Osteoblast (primary cell): Measurements from ENCODE around the gene JMJD4. TPM values are rescaled to one million over a fixed set of nuclear protein-coding genes. Genes with fewer than 3 reads are reported as not detected.

Experiments
- DNase-seq: peaks from one replicate; pipeline ENCODE4 v3.0.0; 2011; ENCODE audit warnings: low spot score, mixed read lengths; ENCODE audit not compliant: insufficient read length; ENCODE audit errors: missing footprints
- H2AFZ ChIP-seq: 2 replicates; pipeline ENCODE4 v1.6.0; 2011; ENCODE audit warnings: mild to moderate bottlenecking, low read length
- H3K27ac ChIP-seq: 2 replicates; pipeline ENCODE4 v1.5.1; 2011; ENCODE audit warnings: mild to moderate bottlenecking, low read depth, low read length, moderate library complexity
- H3K27me3 ChIP-seq: 2 replicates; pipeline ENCODE4 v1.6.0; 2012; ENCODE audit warnings: mild to moderate bottlenecking, control low read depth, inconsistent platforms, low read length, moderate library complexity; ENCODE audit not compliant: insufficient read depth
- H3K36me3 ChIP-seq: 2 replicates; pipeline ENCODE4 v1.5.1; 2011; ENCODE audit warnings: mild to moderate bottlenecking, low read length, control low read depth, moderate library complexity; ENCODE audit not compliant: insufficient read depth
- H3K4me1 ChIP-seq: 2 replicates; pipeline ENCODE4 v1.5.1; 2011; ENCODE audit warnings: mild to moderate bottlenecking, low read length, control low read depth, moderate library complexity; ENCODE audit not compliant: insufficient read depth
- H3K4me2 ChIP-seq: 2 replicates; pipeline ENCODE4 v1.6.0; 2011; ENCODE audit warnings: mild to moderate bottlenecking, low read length; ENCODE audit not compliant: insufficient read depth
- H3K4me3 ChIP-seq: fragments of 200-600 bp; sonication (generic); 3 replicates; pipeline ENCODE4 v1.5.1; 2012; ENCODE audit warnings: mild to moderate bottlenecking, low read length, inconsistent platforms; ENCODE audit not compliant: insufficient read depth
- H3K79me2 ChIP-seq: 2 replicates; pipeline ENCODE4 v1.6.0; 2012; ENCODE audit warnings: mild to moderate bottlenecking, low read length, control low read depth, inconsistent platforms; ENCODE audit not compliant: insufficient read depth
- H3K9me3 ChIP-seq: 2 replicates; pipeline ENCODE4 v1.5.1; 2011; ENCODE audit warnings: low read depth, low read length, control low read depth
- H4K20me1 ChIP-seq: 2 replicates; pipeline ENCODE4 v1.6.0; 2012; ENCODE audit warnings: mild to moderate bottlenecking, low read length, control low read depth; ENCODE audit not compliant: insufficient read depth
- total RNA-seq: library from RNA; depleted of rRNA; stranded (reverse); fragments of >200 nt; gene quantifications from 2 replicates; pipeline ENCODE4 v1.2.3, GENCODE V29; 2012
- TF ChIP-seq, protein P1 (sequence below): IDR thresholded peaks from 2 replicates; pipeline ENCODE4 v1.5.1; 2011; ENCODE audit warnings: mild to moderate bottlenecking, low read depth, low read length, moderate library complexity; ENCODE audit errors: extremely low read depth

The JMJD4 gene
- total RNA-seq, 1 donor, result 27.5 TPM

DNA sequence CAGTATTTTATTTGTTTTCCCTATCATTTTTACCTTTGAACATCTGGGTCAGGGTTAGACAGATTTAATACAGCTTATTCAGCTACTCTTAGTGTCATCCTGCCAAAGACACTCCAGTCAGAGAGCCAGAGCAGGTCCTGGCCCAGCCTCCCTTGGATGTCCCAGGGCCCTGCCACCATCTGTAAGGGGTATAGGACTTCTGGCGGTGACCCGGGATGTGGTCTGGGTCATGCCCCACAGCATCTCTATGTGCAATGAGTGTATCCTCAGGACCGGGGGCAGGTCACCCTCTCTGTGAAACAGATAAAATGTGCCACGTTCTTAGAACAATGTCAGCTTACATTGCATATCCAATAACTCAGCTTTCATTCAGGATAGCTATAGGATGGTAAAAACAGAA is 42.5 kb upstream of the JMJD4 start:
- peaks cover 39% of the 10 kb centered on the region for H4K20me1 ChIP-seq
- H3K9me3 ChIP-seq, result no peaks in the 10 kb centered on the region
- H3K79me2 ChIP-seq, result no peaks in the 10 kb centered on the region
- H3K27ac ChIP-seq, result no peak overlapping the region
- H2AFZ ChIP-seq, result no peak overlapping the region
- H3K4me3 ChIP-seq, result no peak overlapping the region
- H3K4me1 ChIP-seq, result peaks cover 27% of the 10 kb centered on the region
- H3K4me2 ChIP-seq, result no peak overlapping the region
- H3K36me3 ChIP-seq, result peaks cover 6% of the 10 kb centered on the region
- DNase-seq, result peak; percentile 56
- H3K27me3 ChIP-seq, result no peaks in the 10 kb centered on the region
- TF ChIP-seq, protein P1, sequence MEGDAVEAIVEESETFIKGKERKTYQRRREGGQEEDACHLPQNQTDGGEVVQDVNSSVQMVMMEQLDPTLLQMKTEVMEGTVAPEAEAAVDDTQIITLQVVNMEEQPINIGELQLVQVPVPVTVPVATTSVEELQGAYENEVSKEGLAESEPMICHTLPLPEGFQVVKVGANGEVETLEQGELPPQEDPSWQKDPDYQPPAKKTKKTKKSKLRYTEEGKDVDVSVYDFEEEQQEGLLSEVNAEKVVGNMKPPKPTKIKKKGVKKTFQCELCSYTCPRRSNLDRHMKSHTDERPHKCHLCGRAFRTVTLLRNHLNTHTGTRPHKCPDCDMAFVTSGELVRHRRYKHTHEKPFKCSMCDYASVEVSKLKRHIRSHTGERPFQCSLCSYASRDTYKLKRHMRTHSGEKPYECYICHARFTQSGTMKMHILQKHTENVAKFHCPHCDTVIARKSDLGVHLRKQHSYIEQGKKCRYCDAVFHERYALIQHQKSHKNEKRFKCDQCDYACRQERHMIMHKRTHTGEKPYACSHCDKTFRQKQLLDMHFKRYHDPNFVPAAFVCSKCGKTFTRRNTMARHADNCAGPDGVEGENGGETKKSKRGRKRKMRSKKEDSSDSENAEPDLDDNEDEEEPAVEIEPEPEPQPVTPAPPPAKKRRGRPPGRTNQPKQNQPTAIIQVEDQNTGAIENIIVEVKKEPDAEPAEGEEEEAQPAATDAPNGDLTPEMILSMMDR, result no peak

DNA sequence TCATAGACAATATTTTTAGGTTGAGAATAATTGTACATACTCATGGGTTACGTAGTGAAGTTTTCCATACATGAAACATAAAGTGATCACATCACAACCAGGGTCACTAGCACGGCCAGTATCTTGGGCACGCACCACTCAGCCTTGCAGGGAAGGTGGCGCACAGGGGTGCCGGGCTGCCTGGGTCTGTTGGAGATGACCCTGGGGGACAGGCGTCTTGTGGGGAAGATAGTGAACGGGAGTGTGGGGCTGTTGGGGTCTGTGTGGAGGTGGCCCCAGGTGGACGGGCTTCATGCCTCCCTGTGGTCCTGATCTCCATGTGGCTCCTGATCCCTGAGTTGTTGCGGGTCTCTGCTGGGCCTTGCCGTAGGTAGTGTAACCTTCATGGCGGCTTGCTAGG is 42.1 kb upstream of the JMJD4 start:
- no peak overlapping the region for H3K4me3 ChIP-seq
- no peaks in the 10 kb centered on the region for H3K9me3 ChIP-seq
- no peak overlapping the region for H3K4me2 ChIP-seq
- H4K20me1 ChIP-seq, result peaks cover 39% of the 10 kb centered on the region
- H3K4me1 ChIP-seq, result peaks cover 27% of the 10 kb centered on the region
- no peak overlapping the region for H2AFZ ChIP-seq
- no peaks in the 10 kb centered on the region for H3K27me3 ChIP-seq
- DNase-seq, result peak; percentile 36
- TF ChIP-seq, protein P1, result no peak
- no peaks in the 10 kb centered on the region for H3K79me2 ChIP-seq
- no peak overlapping the region for H3K27ac ChIP-seq
- H3K36me3 ChIP-seq, result peaks cover 10% of the 10 kb centered on the region

DNA sequence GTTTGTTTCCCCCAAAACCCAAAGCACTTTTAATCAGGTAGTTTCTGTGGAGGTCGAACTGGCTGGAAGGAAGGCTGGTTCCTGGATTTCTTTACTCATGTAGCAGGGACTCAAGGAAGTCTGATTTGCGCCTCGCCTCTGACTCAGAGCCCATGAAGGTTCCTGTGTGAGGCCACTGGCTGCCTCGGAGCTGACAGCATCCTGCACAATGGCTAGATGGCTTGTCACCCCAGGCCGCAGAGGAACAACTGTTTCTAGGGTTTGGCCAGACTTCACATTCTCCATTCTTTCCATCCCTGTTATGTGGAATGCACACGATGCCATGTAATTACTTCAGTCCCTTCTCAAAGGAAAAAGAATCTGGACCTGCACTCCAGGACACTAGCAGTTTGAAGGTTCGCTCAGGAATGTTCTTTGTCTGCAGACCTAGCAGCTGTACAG is 41.2 kb upstream of the JMJD4 start:
- H3K27ac ChIP-seq, result no peak overlapping the region
- TF ChIP-seq, protein P1, result no peak
- DNase-seq, result peak; percentile 96
- no peak overlapping the region for H3K4me3 ChIP-seq
- no peaks in the 10 kb centered on the region for H3K27me3 ChIP-seq
- peaks cover 10% of the 10 kb centered on the region for H3K36me3 ChIP-seq
- H4K20me1 ChIP-seq, result peaks cover 39% of the 10 kb centered on the region
- H3K4me2 ChIP-seq, result no peak overlapping the region
- H3K79me2 ChIP-seq, result no peaks in the 10 kb centered on the region
- H2AFZ ChIP-seq, result no peak overlapping the region
- H3K9me3 ChIP-seq, result no peaks in the 10 kb centered on the region
- H3K4me1 ChIP-seq, result peaks cover 27% of the 10 kb centered on the region

DNA sequence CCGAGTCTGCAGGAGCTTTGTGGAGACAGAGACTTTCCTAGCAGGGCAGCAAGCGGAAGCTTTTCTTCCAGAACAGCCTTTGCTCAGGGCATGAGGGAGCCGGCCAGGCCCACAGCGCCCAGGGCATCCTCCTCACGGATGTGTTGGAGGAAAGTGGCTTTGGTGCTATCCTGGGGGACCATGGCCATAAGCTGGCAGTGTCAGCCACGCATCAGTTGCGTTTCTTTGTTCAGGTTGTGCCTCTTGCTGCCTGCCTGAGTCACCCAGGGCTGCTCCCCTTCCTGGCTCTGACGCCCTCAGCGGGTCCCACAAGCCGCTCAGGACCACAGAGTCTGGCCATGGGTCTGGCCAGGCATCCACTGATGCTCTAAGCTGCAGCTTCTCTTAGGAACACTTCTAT is 40.7 kb upstream of the JMJD4 start:
- Histone ChIP-seq H3K9me3 (no peaks in the 10 kb centered on the region), H3K4me2 (no peak overlapping the region), H4K20me1 (peaks cover 39% of the 10 kb centered on the region), H3K36me3 (peaks cover 10% of the 10 kb centered on the region), H3K79me2 (no peaks in the 10 kb centered on the region), H2AFZ (no peak overlapping the region), H3K27me3 (no peaks in the 10 kb centered on the region), H3K4me1 (peaks cover 27% of the 10 kb centered on the region), H3K4me3 (no peak overlapping the region), H3K27ac (no peak overlapping the region)
- TF ChIP-seq, protein P1, result no peak
- peak; percentile 55 for DNase-seq
